NT2/D1 (cell line): ENCODE results near the gene NEDD9.

Experiments used
- YY1 ChIP-seq: IDR thresholded peaks from 2 replicates; pipeline ENCODE4 v1.6.1; 2011; ENCODE audit not compliant: insufficient read length, insufficient read depth
- ZNF274 ChIP-seq: IDR thresholded peaks from 2 replicates; pipeline ENCODE4 v1.6.1; 2011; ENCODE audit warnings: mild to moderate bottlenecking, low read depth, low read length

GRCh38 chr6:11246722-11247121, 14.3 kb upstream of the NEDD9 start:
- TF ChIP-seq ZNF274 (no peak), YY1 (no peak)
